ENCODE data around the gene ARHGAP25.

Gene ARHGAP25

DNA sequence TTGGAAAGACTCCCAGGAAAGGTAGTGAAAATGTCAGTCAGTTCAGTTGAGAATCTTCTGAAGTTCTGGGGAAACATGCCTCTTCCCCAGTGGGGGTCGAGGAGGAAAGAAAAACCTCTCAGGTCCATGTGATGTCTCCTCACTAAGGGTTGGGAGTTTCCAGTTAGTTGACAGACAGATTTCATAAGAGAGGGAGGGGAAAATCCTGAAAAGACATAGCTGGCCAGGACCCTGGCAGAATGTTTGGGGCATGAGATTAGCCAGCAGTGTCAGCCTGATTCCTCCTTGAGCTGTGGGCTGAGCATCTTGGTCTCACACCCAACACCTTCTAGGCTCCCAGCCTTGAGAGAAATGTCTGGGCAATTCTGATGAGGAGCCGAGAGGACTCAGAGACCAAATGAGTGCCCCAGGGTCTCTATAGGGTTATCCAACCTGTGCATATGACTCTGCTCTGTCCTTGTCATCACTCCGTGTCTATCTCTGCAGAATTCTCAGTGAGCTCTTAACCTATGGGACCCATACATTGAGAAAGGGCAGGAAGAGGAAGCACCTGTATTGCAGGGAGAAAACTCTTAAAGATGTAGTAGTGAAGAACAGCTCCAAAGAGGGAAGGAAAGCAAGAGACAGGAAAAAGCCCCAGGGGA lies 122.7 kb downstream of the ARHGAP25 start:
- no peak for TF ChIP-seq CTCF (conservative IDR thresholded peaks at IDR 0.05)
- no peak for TF ChIP-seq ZFX (IDR thresholded peaks at IDR 0.05)
- no peak overlapping the region for H3K27ac ChIP-seq

- H3K27ac ChIP-seq: no peak overlapping the region
- no peak for TF ChIP-seq CTCF (conservative IDR thresholded peaks at IDR 0.05)
- no peak for TF ChIP-seq ZFX (IDR thresholded peaks at IDR 0.05)
Measured at GRCh38 chr2:68857855-68858456, 123.3 kb downstream of the ARHGAP25 start.

DNA sequence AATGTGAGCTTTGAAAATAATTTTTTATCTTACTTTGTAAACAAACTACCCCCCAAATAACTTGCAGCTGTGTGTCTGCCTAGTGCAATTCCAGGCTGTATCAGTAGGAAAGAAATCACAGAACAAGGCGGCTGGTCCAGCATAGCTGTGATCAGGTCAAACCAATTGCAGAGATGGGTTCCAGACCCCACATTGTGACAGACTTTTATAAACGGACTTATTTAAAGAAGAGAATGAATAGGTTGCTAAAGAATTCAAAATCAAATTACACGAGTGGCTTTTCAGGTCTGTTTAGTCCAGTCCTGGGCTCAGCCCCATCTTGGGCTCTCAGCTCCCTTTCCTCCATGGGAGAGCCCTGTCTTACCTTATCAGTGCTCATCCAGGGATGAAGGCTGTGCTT lies 125.5 kb downstream of the ARHGAP25 start:
- TF ChIP-seq CTCF (conservative IDR thresholded peaks at IDR 0.05): no peak
- no peak for TF ChIP-seq ZFX (IDR thresholded peaks at IDR 0.05)

DNA sequence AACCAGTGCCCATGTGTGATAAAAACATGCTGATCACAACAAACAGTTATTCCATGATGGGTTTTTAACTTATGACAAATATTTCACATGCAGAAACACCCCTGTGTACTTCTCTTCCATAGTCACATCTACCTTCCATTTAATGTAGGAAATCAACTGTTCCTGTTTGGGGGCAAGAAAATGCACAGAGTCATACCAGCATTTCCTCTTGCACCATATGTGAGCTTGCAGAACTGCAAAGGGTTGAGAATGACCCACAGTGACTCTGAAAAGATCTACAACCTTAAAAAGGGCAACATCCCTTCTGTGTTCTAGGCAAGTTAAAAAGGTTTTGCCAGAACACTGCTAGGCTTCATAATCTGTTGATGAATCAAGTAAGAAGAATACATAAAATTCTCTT lies 126.7 kb downstream of the ARHGAP25 start:
- no peak for TF ChIP-seq ZFX (IDR thresholded peaks at IDR 0.05)
- TF ChIP-seq CTCF (conservative IDR thresholded peaks at IDR 0.05): no peak
- H3K27ac ChIP-seq: no peak overlapping the region

More for the DNA sequence above, 125.5 kb downstream of the ARHGAP25 start:
- no peak overlapping the region for H3K27ac ChIP-seq

- TF ChIP-seq ZFX (IDR thresholded peaks at IDR 0.05) (no peak), CTCF (conservative IDR thresholded peaks at IDR 0.05) (no peak)
- no peak overlapping the region for H3K27ac ChIP-seq
Measured at GRCh38 chr2:68862889-68863288, 128.3 kb downstream of the ARHGAP25 start.

GRCh38 chr2:68863996-68864395 lies 129.4 kb downstream of the ARHGAP25 start:
- TF ChIP-seq ZFX (IDR thresholded peaks at IDR 0.05) (no peak), CTCF (conservative IDR thresholded peaks at IDR 0.05) (no peak)
- no peak overlapping the region for H3K27ac ChIP-seq

DNA sequence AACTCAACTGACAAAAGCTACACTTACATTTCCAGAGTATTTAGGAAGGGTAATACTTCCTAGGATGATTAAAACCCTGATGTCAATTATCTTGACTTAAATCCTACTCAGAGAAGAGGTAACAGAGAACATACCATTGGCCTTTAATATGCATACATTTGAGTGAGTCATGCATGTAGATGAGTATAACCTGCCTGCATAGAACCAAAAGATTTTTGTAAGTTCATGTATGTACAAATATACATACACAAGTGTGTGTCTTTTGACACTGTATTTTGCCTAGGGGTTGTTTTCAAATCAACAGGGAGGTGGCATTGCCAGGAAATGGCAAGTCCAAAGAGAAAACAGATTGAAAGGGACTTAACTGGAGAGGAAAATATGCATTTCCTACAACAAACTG lies 130.5 kb downstream of the ARHGAP25 start:
- no peak overlapping the region for H3K27ac ChIP-seq
- no peak for TF ChIP-seq CTCF (conservative IDR thresholded peaks at IDR 0.05)
- TF ChIP-seq ZFX (IDR thresholded peaks at IDR 0.05): no peak

All from C4-2B (cell line).